HG03460 (cell line): ENCODE data around the gene TEKT2.

ENCODE experiments used
- ATAC-seq: cut with Tn5 transposase; IDR thresholded peaks from one replicate; pipeline ENCODE4 v1.9.1; 2021; ENCODE audit not compliant: unreplicated experiment

The TEKT2 gene

DNA sequence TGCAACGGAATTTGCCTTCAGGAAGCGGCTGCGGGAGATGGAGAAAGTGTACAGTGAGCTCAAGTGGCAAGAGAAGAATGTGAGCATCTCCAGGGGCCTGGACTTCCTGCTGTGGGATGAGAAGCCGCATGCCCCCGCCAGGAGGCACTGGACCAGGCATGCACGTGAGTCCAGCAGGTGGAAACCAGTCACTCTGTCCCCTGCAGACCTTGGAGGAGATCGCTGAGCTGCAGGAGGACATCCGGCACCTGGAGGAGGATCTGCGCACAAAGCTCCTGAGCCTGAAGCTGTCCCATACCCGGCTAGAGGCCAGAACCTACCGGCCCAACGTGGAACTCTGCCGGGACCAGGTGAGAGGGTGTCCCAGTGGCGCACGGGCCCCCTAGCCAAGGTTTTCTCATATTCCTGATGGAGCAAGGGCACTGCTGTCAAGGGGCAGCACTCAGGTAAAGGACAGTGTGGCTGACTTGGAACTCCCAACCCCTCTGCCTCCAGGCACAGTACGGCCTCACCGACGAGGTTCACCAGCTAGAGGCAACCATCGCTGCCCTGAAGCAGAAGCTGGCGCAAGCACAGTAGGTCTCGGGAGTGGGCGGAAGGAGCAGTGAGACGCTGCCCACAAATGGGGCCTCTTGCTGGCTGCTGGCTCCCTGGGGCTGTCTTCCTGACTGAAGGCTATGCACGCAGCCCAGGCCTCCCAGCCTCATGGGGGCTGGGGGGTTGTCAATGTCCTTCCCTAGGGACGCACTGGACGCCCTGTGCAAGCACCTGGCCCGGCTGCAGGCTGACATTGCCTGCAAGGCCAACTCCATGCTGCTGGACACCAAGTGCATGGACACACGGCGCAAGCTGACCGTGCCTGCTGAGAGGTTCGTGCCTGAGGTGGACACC, 3.6 kb downstream of the TEKT2 start:
- ATAC-seq, result no peak

- no peak for ATAC-seq
These were observed 4.3 kb downstream of the TEKT2 start for GRCh38 chr1:36088265-36088576.

DNA sequence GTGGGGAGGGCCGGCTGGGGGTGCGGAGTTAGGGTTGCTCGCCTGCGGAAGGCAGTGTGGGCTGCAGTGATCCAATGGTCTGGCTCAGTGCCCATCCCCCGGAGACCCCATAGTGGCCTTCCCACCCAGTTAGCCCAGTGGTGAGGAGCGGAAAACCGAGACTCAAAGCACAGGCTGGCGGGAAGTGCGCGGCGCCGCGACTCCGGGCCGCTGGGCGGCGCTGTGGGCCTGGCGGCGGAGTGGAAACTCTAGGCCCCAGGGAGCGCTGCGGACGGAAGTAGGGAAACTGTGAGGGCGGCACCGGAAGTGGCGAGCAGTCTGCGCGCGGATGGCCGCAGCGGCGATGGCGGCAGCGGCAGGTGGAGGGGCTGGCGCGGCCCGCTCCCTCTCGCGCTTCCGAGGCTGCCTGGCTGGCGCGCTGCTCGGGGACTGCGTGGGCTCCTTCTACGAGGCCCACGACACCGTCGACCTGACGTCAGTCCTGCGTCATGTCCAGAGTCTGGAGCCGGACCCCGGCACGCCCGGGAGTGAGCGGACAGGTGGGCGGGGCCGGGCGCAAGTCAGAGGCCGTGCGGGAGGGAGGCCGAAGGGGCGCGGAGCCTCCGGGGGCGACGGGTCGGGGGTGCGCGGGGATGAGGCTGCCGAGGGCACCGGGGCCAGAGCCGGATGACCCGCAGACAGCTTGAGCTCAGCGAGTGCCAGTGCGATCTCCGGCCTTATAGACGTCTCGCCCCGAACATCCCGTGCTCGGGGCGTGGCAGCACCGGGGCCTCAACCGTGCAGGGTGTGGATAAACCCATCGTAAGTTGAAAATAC, 4.9 kb downstream of the TEKT2 start, which contains the start of gene ADPRS:
ADPRS (plus strand) TSS at position 316 of the 816 bp plus-strand sequence; CDS start at position 329, 13 bp downstream.
- peak; percentile 78 for ATAC-seq

- ATAC-seq, result no peak
These were observed 5.7 kb downstream of the TEKT2 start for GRCh38 chr1:36089393-36090121.

DNA sequence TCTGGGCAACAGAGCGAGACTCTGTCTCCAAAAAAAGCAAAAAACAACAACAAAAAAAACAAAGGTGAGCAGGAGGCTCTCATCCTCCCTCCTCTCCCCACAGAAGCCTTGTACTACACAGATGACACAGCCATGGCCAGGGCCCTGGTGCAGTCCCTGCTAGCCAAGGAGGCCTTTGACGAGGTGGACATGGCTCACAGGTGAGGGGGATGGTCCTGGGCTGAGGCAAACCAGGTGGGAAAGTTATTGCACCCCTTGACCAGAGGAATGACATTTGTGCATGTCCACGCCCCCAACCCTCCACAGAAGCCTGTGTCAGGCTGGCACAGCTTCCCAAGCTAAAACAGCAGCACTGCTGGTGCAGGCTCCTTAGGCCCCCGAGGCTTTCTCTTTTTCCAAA, 7.2 kb downstream of the TEKT2 start:
- no peak for ATAC-seq

- ATAC-seq, result no peak
These were observed 7.8 kb downstream of the TEKT2 start for GRCh38 chr1:36091698-36092097.

DNA sequence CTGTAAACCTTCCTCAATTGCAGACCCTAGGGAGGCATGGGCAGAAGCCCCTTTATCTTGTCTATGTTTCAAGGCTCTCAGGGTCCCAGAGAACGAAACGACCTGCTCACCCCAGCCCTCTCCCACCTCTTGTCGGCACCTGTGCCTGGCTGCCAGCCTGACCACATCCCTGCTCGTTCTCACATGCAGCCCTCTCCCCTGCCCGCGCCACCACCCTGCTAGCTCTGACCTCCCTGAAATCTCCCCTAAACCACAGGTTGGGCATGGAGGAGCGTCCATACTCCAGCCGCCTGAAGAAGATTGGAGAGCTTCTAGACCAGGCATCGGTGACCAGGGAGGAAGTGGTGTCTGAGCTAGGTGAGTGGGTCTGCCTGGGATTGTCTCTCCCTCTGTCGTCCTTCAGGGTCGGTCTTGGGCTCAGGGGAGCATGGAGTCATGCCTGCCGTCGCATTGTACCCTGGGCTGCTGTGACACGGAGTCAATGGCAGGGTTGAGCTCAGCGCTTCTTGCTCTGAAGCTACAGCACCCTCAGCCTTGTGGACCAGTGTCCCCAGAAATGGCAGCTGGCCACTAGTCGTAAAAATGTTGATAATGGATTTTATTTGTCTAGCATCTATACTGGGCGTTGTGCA, 8.4 kb downstream of the TEKT2 start:
- no peak for ATAC-seq

DNA sequence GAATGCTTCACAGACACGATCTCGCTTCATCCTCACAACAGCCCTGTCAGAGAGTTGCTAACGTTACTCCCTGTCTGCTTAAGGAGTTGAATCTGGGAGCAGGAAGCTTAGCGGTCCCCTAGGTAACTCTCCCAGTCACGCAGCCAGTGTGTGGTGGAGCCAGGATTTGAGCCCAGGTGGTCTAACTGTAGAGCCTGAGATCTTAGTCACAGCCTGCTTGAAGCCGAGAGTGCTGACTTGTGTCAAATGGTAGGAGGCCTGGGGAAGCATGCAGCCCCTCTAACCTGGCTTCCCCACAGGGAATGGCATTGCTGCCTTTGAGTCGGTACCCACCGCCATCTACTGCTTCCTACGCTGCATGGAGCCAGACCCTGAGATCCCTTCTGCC, 8.9 kb downstream of the TEKT2 start:
- no peak for ATAC-seq

- ATAC-seq, result no peak
These were observed 9.3 kb downstream of the TEKT2 start for GRCh38 chr1:36093226-36093625.

GRCh38 chr1:36093929-36094328, 10.0 kb downstream of the TEKT2 start:
- no peak for ATAC-seq

DNA sequence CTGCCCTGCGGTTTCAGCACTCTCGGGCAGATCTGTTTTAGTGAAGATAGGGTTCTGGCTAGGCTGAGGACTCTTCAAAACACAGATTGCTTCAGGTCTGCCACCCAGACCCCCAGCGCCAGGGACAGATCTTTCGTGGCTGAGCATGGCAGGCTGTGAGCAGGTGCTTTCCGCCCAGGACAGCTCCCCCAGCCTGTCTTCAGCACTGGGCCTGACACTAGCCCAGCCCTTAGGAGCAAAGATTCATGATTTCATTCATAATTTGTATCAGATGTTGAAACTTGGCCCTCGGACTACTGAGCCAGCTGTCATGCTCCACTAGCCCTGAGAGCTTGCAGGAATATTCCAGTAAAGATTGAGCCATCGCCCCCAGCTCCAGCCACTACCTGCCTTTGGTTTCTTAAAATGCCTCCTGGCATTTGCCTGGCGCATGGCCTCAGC, 10.7 kb downstream of the TEKT2 start:
- no peak for ATAC-seq

- ATAC-seq, result no peak
These were observed 12.0 kb downstream of the TEKT2 start for GRCh38 chr1:36095760-36096405.

DNA sequence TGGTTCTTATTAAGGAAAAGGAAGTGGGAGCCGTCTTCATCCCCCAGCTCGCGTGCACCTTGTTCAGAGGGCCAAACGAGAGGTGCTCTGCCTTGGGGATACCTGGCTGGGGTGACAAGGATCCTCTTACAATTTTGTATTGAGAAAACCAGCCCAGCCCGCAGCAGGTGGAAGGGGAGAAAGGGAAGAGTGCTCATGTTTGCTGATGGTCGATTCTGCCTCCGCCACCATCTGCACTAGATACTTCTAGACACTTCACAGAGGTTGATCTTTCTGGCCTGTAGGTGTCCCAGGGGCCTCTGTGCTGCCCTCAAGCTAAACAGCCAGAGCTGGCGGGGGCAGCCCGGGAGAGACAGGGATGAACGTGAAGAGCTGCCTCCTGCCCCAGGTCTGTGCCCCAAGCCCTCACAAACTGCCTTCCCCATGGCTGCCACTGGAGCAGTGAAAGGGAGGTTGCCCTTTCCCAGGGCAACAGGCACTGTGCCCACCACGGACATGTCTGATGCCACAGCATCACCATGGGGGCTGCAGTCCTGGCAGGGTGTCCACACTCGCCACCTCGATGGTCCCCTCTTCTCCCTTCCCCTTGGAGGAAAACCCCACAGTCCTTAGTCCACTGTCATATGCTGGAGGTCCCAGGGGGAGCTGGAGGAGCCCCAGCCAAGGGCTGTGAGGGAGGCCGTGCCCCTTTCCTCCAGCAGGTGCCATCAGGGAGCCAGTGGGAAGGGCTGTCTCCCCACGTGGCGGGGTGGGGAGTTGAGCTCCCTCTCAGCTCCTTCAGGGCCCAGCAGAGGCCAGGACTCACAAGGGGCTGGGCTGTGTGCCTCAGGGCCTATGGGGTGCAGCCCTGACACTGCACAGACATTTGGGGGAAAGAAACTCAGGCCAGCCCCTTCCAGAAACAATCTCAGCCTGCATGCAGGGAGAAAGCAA, 12.9 kb downstream of the TEKT2 start:
- no peak for ATAC-seq

- ATAC-seq, result no peak
These were observed 14.0 kb downstream of the TEKT2 start for GRCh38 chr1:36097693-36098585.

- ATAC-seq, result no peak
These were observed 14.9 kb downstream of the TEKT2 start for GRCh38 chr1:36098650-36099365.

- no peak for ATAC-seq
These were observed 15.9 kb downstream of the TEKT2 start for GRCh38 chr1:36099681-36100341.

- ATAC-seq, result no peak
These were observed 16.5 kb downstream of the TEKT2 start for GRCh38 chr1:36100376-36100775.
